Measurements from ENCODE around the gene SGCD.

GRCh38 chr5:156534085-156534484, 207.1 kb downstream of the SGCD start:
- TF ChIP-seq CTCF (conservative IDR thresholded peaks at IDR 0.05; ENCODE audit: low read length), result no peak
- no peak for TF ChIP-seq EZH2phosphoT487 (IDR thresholded peaks at IDR 0.05; ENCODE audit: borderline replicate concordance)

Measured in Loucy (cell line).